IMR-90 (cell line): ENCODE data around the gene SLC5A1. TPM values are rescaled to one million over a fixed set of nuclear protein-coding genes. Genes with fewer than 3 reads are reported as not detected.

Source experiments
- ATAC-seq: fragments of 200-7000 bp; cut with Tn5 transposase; 2 replicates; pipeline ENCODE4 v1.9.1; 2020; ENCODE audit warnings: low read depth, mild to moderate bottlenecking, moderate library complexity
- BruUV-seq: library from RNA; stranded (reverse); fragments of 400-500 nt; replicated peaks from 2 replicates; lab custom pipeline; 2021; lab: Mats Ljungman, UMichigan
- CTCF ChIA-PET: fragments of 300-600 bp; formaldehyde crosslinking; extraction: SDS; loops from one replicate; lab custom pipeline; 2021; ENCODE audit warnings: antibody characterized with exemption; lab: Yijun Ruan, JAX
- POLR2A ChIA-PET: fragments of 300-600 bp; sonication (Branson Sonifier 250); formaldehyde crosslinking; loops from one replicate; lab custom pipeline; 2022; ENCODE audit warnings: antibody characterized with exemption; ENCODE audit not compliant: unreplicated experiment; lab: Charles Lee
- DNase-seq: peaks from one replicate; pipeline ENCODE4 v3.0.0; 2013
- H2AFZ ChIP-seq: replicated peaks from 2 replicates; pipeline ENCODE3; 2013; ENCODE audit warnings: low read length, mild to moderate bottlenecking; ENCODE audit not compliant: poor library complexity
- H2AK5ac ChIP-seq: 2 replicates; pipeline ENCODE4 v1.6.1; 2013; ENCODE audit warnings: low read depth, low read length, inconsistent platforms
- H2AK9ac ChIP-seq: replicated peaks from 2 replicates; pipeline ENCODE3; 2013; ENCODE audit warnings: mild to moderate bottlenecking, low read depth, low read length, moderate library complexity; ENCODE audit not compliant: poor library complexity
- H2BK120ac ChIP-seq: 2 replicates; pipeline ENCODE4 v1.6.1; 2013; ENCODE audit warnings: low read depth, low read length, inconsistent platforms
- H2BK15ac ChIP-seq: 3 replicates; pipeline ENCODE4 v1.6.1; 2013; ENCODE audit warnings: low read depth, low read length, inconsistent platforms
- H2BK20ac ChIP-seq: 2 replicates; pipeline ENCODE4 v1.6.1; 2013; ENCODE audit warnings: low read depth, mild to moderate bottlenecking, inconsistent platforms, low read length, moderate library complexity
- H2BK5ac ChIP-seq: 2 replicates; pipeline ENCODE4 v1.6.1; 2013; ENCODE audit warnings: mild to moderate bottlenecking, low read depth, low read length, inconsistent platforms; ENCODE audit not compliant: poor library complexity, severe bottlenecking
- H3K14ac ChIP-seq: replicated peaks from 2 replicates; pipeline ENCODE4 v1.6.1; 2013; ENCODE audit warnings: low read depth, low read length, inconsistent platforms
- H3K18ac ChIP-seq: 2 replicates; pipeline ENCODE4 v1.6.1; 2013; ENCODE audit warnings: low read depth, low read length, control low read depth
- H3K23ac ChIP-seq: 2 replicates; pipeline ENCODE4 v1.6.1; 2013; ENCODE audit warnings: low read depth, low read length, inconsistent platforms
- H3K27ac ChIP-seq: 2 replicates; pipeline ENCODE4 v1.5.1; 2013; ENCODE audit warnings: mild to moderate bottlenecking, control low read depth, low read length; ENCODE audit not compliant: insufficient read depth
- H3K27me3 ChIP-seq: 2 replicates; pipeline ENCODE4 v1.6.1; 2013; ENCODE audit warnings: low read length; ENCODE audit not compliant: control insufficient read depth, insufficient read depth
- H3K36me3 ChIP-seq: 2 replicates; pipeline ENCODE4 v1.6.1; 2013; ENCODE audit warnings: low read length, mixed read lengths; ENCODE audit not compliant: control insufficient read depth, insufficient read depth
- H3K4ac ChIP-seq: 2 replicates; pipeline ENCODE4 v1.6.1; 2013; ENCODE audit warnings: low read depth, low read length, inconsistent platforms
- H3K4me1 ChIP-seq: 2 replicates; pipeline ENCODE4 v1.6.1; 2013; ENCODE audit warnings: low read length, mixed read lengths; ENCODE audit not compliant: control insufficient read depth, insufficient read depth
- H3K4me2 ChIP-seq: 2 replicates; pipeline ENCODE4 v1.6.1; 2013; ENCODE audit warnings: low read depth, mild to moderate bottlenecking, control low read depth, low read length, moderate library complexity
- H3K4me3 ChIP-seq: 2 replicates; pipeline ENCODE4 v1.5.1; 2013; ENCODE audit warnings: low read depth, mild to moderate bottlenecking, control low read depth, low read length, moderate library complexity; ENCODE audit not compliant: insufficient read depth
- H3K56ac ChIP-seq: 2 replicates; pipeline ENCODE4 v1.6.1; 2013; ENCODE audit warnings: low read length, inconsistent platforms; ENCODE audit not compliant: insufficient read depth; ENCODE audit errors: extremely low read depth
- H3K79me1 ChIP-seq, 2 experiments: 2 replicates each; pipeline ENCODE4 v1.6.1; 2013; ENCODE audit warnings: low read length in 2 of 2, inconsistent platforms in 1 of 2, low read depth in 1 of 2
- H3K9ac ChIP-seq: 2 replicates; pipeline ENCODE4 v1.6.1; 2013; ENCODE audit warnings: low read depth, low read length, control low read depth
- H3K9me1 ChIP-seq: 2 replicates; pipeline ENCODE4 v1.6.1; 2013; ENCODE audit warnings: low read length, inconsistent platforms; ENCODE audit not compliant: insufficient read depth
- H3K9me3 ChIP-seq: 2 replicates; pipeline ENCODE4 v1.6.1; 2013; ENCODE audit warnings: low read length; ENCODE audit not compliant: control insufficient read depth, insufficient read depth
- H4K20me1 ChIP-seq: 2 replicates; pipeline ENCODE4 v1.6.1; 2013; ENCODE audit warnings: low read length, inconsistent platforms; ENCODE audit not compliant: insufficient read depth
- H4K5ac ChIP-seq: 2 replicates; pipeline ENCODE4 v1.6.1; 2013; ENCODE audit warnings: mild to moderate bottlenecking, low read depth, low read length, control low read depth
- H4K8ac ChIP-seq, 2 experiments: 2 replicates each; pipeline ENCODE4 v1.6.1; 2013; ENCODE audit warnings: low read depth in 2 of 2, low read length in 2 of 2, control low read depth in 1 of 2, inconsistent platforms in 1 of 2
- H4K91ac ChIP-seq: 2 replicates; pipeline ENCODE4 v1.6.1; 2013; ENCODE audit warnings: low read depth, low read length, inconsistent platforms; ENCODE audit not compliant: insufficient read depth
- MAZ ChIP-seq: IDR thresholded peaks from 2 replicates; pipeline ENCODE4 v1.6.1; 2012; ENCODE audit warnings: low read depth, mild to moderate bottlenecking, low read length, improper control_type of control experiment, moderate library complexity, borderline replicate concordance
- MXI1 ChIP-seq: IDR thresholded peaks from 2 replicates; pipeline ENCODE4 v1.6.1; 2012; ENCODE audit warnings: low read depth, mild to moderate bottlenecking, low read length, moderate library complexity, borderline replicate concordance
- SMC3 ChIP-seq: fragments of 150-350 bp; IDR thresholded peaks from 2 replicates; pipeline ENCODE4 v1.6.1; 2016; ENCODE audit warnings: low read depth, mild to moderate bottlenecking, antibody characterized with exemption, low read length, moderate library complexity
- WGBS, 2 experiments: methylation state at CpG; one replicate each; pipeline versions ENCODE4 v1.1.5 to v1.1.7; 2013; ENCODE audit warnings: missing lambda C conversion rate in 2 of 2; ENCODE audit not compliant: insufficient read length in 1 of 2; ENCODE audit errors: extremely low coverage in 2 of 2; 5-methylcytosine and 5-hydroxymethylcytosine counted together
- dilution Hi-C: fragments of 300-500 bp; cut with HindIII; formaldehyde crosslinking; loops from one replicate; pipeline ENCODE4 v1.14.3; 2018; ENCODE audit warnings: low sequenced_read_pairs; ENCODE audit not compliant: unreplicated experiment
- in situ Hi-C: fragments of 300-500 bp; cut with MboI; formaldehyde crosslinking; loops from 3 replicates; pipeline ENCODE4 v1.14.3; 2019; ENCODE audit warnings: low sequenced_read_pairs, inconsistent platforms, mixed read lengths
- intact Hi-C: fragments of 100-400 bp; cut with micrococcal nuclease; formaldehyde crosslinking; loops from 2 replicates; pipeline ENCODE4 v1.10.0; 2022
- polyA plus RNA-seq, 3 experiments: library from polyadenylated mRNA; depleted of rRNA; stranded (reverse); fragments of >200 nt; gene quantifications; 2 replicates each; pipeline ENCODE4 v1.2.3, GENCODE V29; 2012; ENCODE audit warnings: low replicate concordance in 1 of 3
- total RNA-seq: library from RNA; depleted of rRNA; stranded (reverse); fragments of >200 nt; gene quantifications from 2 replicates; pipeline ENCODE4 v1.2.3, GENCODE V29; 2012
- TF ChIP-seq, protein P1 (sequence below): fragments of 150-350 bp; IDR thresholded peaks from 2 replicates; pipeline ENCODE4 v1.6.1; 2017; ENCODE audit warnings: mild to moderate bottlenecking, antibody characterized with exemption, low read length, low read depth

SLC5A1 gene
- total and polyA plus RNA-seq, 2 of the 4 experiments (the other 2 are of a cell fraction), result not detected

DNA sequence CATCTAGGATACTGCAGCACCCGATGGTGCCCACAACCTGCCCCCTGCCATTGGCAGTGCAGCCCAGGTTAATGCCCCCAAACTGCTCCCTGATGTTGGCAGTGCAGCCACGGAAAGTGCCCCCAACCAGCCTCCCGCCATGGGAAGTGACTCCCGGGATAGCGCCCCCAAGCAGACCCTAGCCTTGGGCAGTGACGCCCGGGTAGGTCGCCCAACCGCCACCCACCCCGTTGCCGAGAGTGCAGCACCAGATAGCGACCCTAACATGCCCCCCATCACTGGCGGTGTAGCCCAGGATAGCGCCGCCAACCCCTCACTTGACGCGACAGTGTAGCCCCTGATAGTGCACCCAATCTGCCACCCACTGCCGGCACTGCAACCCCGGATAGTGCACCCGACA lies 77.5 kb downstream of the SLC5A1 start:
- no peak overlapping the region for H3K23ac ChIP-seq
- in situ Hi-C loops (no loop called here), dilution Hi-C loops (no loop called here), intact Hi-C loops (no loop called here)
- no peak overlapping the region for H2AFZ ChIP-seq
- H3K4ac ChIP-seq, result no peak overlapping the region
- H3K9me1 ChIP-seq, result no peaks in the 10 kb centered on the region
- H4K5ac ChIP-seq, result no peak overlapping the region
- no peak overlapping the region for H3K56ac ChIP-seq
- no peak overlapping the region for H2BK20ac ChIP-seq
- H3K9me3 ChIP-seq, result no peaks in the 10 kb centered on the region
- POLR2A ChIA-PET, result no interaction called here
- H3K4me2 ChIP-seq, result no peak overlapping the region
- ATAC-seq (no peak), DNase-seq (no peak)
- H2BK15ac ChIP-seq, result no peak overlapping the region
- no peak overlapping the region for H3K4me3 ChIP-seq
- H2AK9ac ChIP-seq, result no peak overlapping the region
- no peaks in the 10 kb centered on the region; the same call in 1 of the 2 replicates for H3K27me3 ChIP-seq
- H3K79me1 ChIP-seq, result no peaks in the 10 kb centered on the region
- H4K8ac ChIP-seq, result no peak overlapping the region
- TF ChIP-seq MXI1 (no peak), SMC3 (no peak), MAZ (no peak)
- TF ChIP-seq, protein P1, sequence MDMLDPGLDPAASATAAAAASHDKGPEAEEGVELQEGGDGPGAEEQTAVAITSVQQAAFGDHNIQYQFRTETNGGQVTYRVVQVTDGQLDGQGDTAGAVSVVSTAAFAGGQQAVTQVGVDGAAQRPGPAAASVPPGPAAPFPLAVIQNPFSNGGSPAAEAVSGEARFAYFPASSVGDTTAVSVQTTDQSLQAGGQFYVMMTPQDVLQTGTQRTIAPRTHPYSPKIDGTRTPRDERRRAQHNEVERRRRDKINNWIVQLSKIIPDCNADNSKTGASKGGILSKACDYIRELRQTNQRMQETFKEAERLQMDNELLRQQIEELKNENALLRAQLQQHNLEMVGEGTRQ, result no peak
- H4K91ac ChIP-seq, result no peak overlapping the region
- CTCF ChIA-PET, result no interaction called here
- no peak overlapping the region for H2BK120ac ChIP-seq
- H3K36me3 ChIP-seq, result no peaks in the 10 kb centered on the region
- H3K14ac ChIP-seq, result no peak overlapping the region
- no peak overlapping the region for H3K9ac ChIP-seq
- WGBS, 2 experiments, result 79% methylated on average over 12 of the region's 20 CpGs; no CpG with 5 or more reads in 1 of the 2 experiments
- H2BK5ac ChIP-seq, result no peak overlapping the region
- no TSS peak for BruUV-seq
- H3K27ac ChIP-seq, result no peak overlapping the region
- H2AK5ac ChIP-seq, result no peak overlapping the region
- no peaks in the 10 kb centered on the region for H3K4me1 ChIP-seq
- no peaks in the 10 kb centered on the region for H4K20me1 ChIP-seq
- H3K18ac ChIP-seq, result no peak overlapping the region
